ENCODE data around the gene GFOD1. TPM values are rescaled to one million over a fixed set of nuclear protein-coding genes. Genes with fewer than 3 reads are reported as not detected.

The GFOD1 gene
- total RNA-seq, 4 donors from 2014 or later = 7.3 to 15.9 (median 12.4) TPM

GRCh38 chr6:13508711-13509705 lies 21.6 kb upstream of the GFOD1 start:
- DNase-seq (ENCODE audit: low spot score in 2 of 2) = no peak
- H3K4me3 ChIP-seq (ENCODE audit: low read depth, poor library complexity, severe bottlenecking) = no peak overlapping the region
- TF ChIP-seq POLR2A (IDR thresholded peaks at IDR 0.05) = no peak
- TF ChIP-seq, protein P1, sequence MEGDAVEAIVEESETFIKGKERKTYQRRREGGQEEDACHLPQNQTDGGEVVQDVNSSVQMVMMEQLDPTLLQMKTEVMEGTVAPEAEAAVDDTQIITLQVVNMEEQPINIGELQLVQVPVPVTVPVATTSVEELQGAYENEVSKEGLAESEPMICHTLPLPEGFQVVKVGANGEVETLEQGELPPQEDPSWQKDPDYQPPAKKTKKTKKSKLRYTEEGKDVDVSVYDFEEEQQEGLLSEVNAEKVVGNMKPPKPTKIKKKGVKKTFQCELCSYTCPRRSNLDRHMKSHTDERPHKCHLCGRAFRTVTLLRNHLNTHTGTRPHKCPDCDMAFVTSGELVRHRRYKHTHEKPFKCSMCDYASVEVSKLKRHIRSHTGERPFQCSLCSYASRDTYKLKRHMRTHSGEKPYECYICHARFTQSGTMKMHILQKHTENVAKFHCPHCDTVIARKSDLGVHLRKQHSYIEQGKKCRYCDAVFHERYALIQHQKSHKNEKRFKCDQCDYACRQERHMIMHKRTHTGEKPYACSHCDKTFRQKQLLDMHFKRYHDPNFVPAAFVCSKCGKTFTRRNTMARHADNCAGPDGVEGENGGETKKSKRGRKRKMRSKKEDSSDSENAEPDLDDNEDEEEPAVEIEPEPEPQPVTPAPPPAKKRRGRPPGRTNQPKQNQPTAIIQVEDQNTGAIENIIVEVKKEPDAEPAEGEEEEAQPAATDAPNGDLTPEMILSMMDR (IDR thresholded peaks at IDR 0.05) = no peak
- 25 to 28% methylated on average over 13 of the region's 13 CpGs for WGBS, 2 donors
- intact Hi-C loops (cut with DNase I; ENCODE audit: low total_unique reads) = no loop called here

DNA sequence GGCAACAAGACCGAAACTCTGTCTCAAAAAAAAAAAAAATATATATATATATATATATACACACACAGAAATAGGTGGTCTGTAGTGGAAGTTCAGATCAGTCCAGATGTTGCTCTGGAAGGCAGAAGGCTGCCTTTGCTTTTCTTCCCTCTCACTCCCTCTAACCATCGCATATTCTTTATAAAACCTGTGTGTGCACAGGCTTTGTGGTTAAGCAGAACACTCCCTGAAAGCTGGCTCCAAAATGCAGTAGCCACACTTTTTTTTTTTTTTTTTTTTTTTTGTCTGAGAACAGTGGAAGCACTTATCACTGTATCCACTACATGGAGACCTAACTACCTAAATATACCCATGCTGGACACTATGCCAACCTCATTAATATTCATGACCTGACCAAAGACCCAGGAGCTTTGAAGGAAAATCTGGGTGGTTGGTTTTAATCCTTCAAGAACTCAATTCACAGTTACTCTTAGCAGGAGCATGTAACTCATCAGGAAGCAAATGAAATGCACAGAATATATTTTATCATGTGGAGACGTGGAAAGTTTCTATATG lies 20.0 kb upstream of the GFOD1 start:
- intact Hi-C loops (cut with DNase I; ENCODE audit: low total_unique reads) = no loop called here
- no peak overlapping the region for H3K4me3 ChIP-seq (ENCODE audit: low read depth, poor library complexity, severe bottlenecking)
- TF ChIP-seq, protein P1 (IDR thresholded peaks at IDR 0.05) = no peak
- no peak for TF ChIP-seq POLR2A (IDR thresholded peaks at IDR 0.05)
- WGBS, 2 donors = 73 to 77% methylated on average over 3 of the region's 3 CpGs
- no peak for DNase-seq (ENCODE audit: low spot score in 2 of 2)

- no peak overlapping the region for H3K4me3 ChIP-seq (ENCODE audit: low read depth, poor library complexity, severe bottlenecking)
- DNase-seq (ENCODE audit: low spot score in 2 of 2) = no peak
- intact Hi-C loops (cut with DNase I; ENCODE audit: low total_unique reads) = no loop called here
- WGBS, 2 donors = 77 to 91% methylated on average over 7 of the region's 7 CpGs
- no peak for TF ChIP-seq POLR2A (IDR thresholded peaks at IDR 0.05)
- TF ChIP-seq, protein P1 (IDR thresholded peaks at IDR 0.05) = no peak
These were observed 17.9 kb upstream of the GFOD1 start for GRCh38 chr6:13505345-13505734.

DNA sequence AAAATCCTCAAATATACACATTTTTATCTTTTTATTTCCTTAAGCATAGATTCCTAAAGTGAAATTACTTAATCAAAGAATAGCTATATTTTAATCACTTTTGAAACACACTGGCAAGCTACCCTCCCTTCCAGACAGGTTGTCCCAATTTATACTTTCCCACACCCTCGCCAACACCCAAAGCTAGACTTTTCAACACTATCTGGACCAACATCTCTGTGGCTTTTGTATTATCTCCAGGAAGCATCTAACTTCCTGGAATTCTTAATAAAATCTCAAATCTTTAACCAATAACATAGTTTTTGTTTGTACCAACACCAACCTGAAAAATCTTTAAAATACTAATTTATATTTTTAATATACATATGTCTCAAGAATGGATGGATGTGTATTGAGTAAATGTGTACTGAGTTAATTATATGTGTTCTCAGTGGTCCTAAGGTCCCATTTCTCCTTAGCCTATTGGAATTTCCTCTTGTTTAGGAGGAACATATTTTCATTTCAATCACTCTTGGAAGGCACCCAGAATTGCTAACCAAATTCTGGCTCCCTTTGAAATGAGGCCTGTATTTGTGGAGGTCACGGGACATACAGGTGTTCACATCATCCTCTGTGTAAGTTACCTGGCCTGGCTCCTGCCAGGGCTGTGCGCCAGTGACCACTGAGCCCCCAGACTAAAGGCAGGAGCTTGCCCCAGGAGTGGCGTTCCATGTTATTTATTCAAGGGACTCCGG lies 17.4 kb upstream of the GFOD1 start:
- DNase-seq (ENCODE audit: low spot score in 2 of 2) = no peak
- intact Hi-C loops (cut with DNase I; ENCODE audit: low total_unique reads) = no loop called here
- TF ChIP-seq POLR2A (IDR thresholded peaks at IDR 0.05) = no peak
- TF ChIP-seq, protein P1 (IDR thresholded peaks at IDR 0.05) = no peak
- WGBS, 2 donors = 64 to 72% methylated on average over 5 of the region's 5 CpGs
- H3K4me3 ChIP-seq (ENCODE audit: low read depth, poor library complexity, severe bottlenecking) = no peak overlapping the region

- H3K4me3 ChIP-seq (ENCODE audit: low read depth, poor library complexity, severe bottlenecking) = no peak overlapping the region
- WGBS, 2 donors = 78 to 88% methylated on average over 3 of the region's 3 CpGs
- DNase-seq (ENCODE audit: low spot score in 2 of 2) = no peak
- intact Hi-C loops (cut with DNase I; ENCODE audit: low total_unique reads) = no loop called here
- TF ChIP-seq POLR2A (IDR thresholded peaks at IDR 0.05) = no peak
- TF ChIP-seq, protein P1 (IDR thresholded peaks at IDR 0.05) = no peak
These were observed 13.5 kb upstream of the GFOD1 start for GRCh38 chr6:13500915-13501314.
